NB4 (cell line): ENCODE results near the gene OR11H6.

Experiments used
- POLR2A ChIP-seq: IDR thresholded peaks from 2 replicates; pipeline ENCODE4 v1.6.1; 2011; ENCODE audit warnings: mild to moderate bottlenecking; ENCODE audit not compliant: insufficient read length; ENCODE audit errors: extremely low read depth
- TF ChIP-seq, protein P1 (sequence below): IDR thresholded peaks from one replicate; pipeline ENCODE4 v1.5.1; 2012; ENCODE audit warnings: low read depth, low read length

DNA sequence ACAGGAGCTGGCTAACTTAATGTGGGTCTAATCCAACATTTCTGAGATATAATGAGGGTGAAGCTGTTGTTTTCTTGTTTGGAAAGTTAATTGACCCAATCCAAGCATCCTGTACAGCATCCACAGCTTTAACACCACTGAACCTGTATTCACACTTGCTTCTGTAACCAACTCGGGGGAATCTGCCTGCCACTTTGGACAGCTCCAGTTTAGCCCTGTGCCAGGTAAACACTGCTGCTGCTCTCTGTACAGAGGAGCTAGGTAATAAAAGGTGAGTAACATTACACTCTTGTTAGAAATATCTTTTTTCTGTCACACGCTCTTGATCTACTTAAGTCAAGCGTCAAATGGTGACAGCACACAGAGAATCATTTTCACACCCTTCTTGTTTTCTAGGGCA is 32.1 kb upstream of the OR11H6 start:
- TF ChIP-seq POLR2A, result no peak
- TF ChIP-seq, protein P1, sequence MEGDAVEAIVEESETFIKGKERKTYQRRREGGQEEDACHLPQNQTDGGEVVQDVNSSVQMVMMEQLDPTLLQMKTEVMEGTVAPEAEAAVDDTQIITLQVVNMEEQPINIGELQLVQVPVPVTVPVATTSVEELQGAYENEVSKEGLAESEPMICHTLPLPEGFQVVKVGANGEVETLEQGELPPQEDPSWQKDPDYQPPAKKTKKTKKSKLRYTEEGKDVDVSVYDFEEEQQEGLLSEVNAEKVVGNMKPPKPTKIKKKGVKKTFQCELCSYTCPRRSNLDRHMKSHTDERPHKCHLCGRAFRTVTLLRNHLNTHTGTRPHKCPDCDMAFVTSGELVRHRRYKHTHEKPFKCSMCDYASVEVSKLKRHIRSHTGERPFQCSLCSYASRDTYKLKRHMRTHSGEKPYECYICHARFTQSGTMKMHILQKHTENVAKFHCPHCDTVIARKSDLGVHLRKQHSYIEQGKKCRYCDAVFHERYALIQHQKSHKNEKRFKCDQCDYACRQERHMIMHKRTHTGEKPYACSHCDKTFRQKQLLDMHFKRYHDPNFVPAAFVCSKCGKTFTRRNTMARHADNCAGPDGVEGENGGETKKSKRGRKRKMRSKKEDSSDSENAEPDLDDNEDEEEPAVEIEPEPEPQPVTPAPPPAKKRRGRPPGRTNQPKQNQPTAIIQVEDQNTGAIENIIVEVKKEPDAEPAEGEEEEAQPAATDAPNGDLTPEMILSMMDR, result no peak
